Endodermal cell (in vitro differentiated cells): Measurements from ENCODE around the gene HMCES. TPM values are rescaled to one million over a fixed set of nuclear protein-coding genes. Genes with fewer than 3 reads are reported as not detected.

ENCODE experiments used
- DNase-seq: peaks from one replicate; pipeline ENCODE4 v3.0.0-alpha.2; 2017
- H3K27ac ChIP-seq: 2 replicates; pipeline ENCODE4 v1.5.1; 2013; ENCODE audit warnings: mild to moderate bottlenecking, low read depth, low read length, moderate library complexity
- H3K27me3 ChIP-seq: 2 replicates; pipeline ENCODE4 v1.6.1; 2013; ENCODE audit warnings: mild to moderate bottlenecking, low read length, moderate library complexity; ENCODE audit not compliant: insufficient read depth, control insufficient read depth, poor library complexity, severe bottlenecking
- H3K36me3 ChIP-seq: 2 replicates; pipeline ENCODE4 v1.7.0; 2013; ENCODE audit warnings: mild to moderate bottlenecking, low read length, moderate library complexity; ENCODE audit not compliant: control insufficient read depth, insufficient read depth
- H3K4me1 ChIP-seq: one replicate; pipeline ENCODE4 v1.7.0; 2013; ENCODE audit warnings: low read length; ENCODE audit not compliant: control insufficient read depth, insufficient read depth
- H3K4me3 ChIP-seq: 2 replicates; pipeline ENCODE4 v1.5.1; 2013; ENCODE audit warnings: mild to moderate bottlenecking, low read length, moderate library complexity
- H3K9ac ChIP-seq: 2 replicates; pipeline ENCODE4 v1.6.1; 2013; ENCODE audit warnings: mild to moderate bottlenecking, low read length, moderate library complexity; ENCODE audit not compliant: poor library complexity, severe bottlenecking; ENCODE audit errors: extremely low read depth
- H3K9me3 ChIP-seq: 2 replicates; pipeline ENCODE4 v1.6.1; 2013; ENCODE audit warnings: mild to moderate bottlenecking, low read length, moderate library complexity; ENCODE audit not compliant: control insufficient read depth
- H3K27ac Mint-ChIP-seq: 2 replicates; pipeline ENCODE4 v1.8.0; 2020; ENCODE audit warnings: mixed read lengths
- H3K27me3 Mint-ChIP-seq: 2 replicates; pipeline ENCODE4 v1.8.0; 2021; ENCODE audit warnings: mild to moderate bottlenecking, mixed read lengths; ENCODE audit not compliant: insufficient read depth
- H3K36me3 Mint-ChIP-seq: 2 replicates; pipeline ENCODE4 v1.8.0; 2020; ENCODE audit warnings: low read depth, mixed read lengths
- H3K4me1 Mint-ChIP-seq: 2 replicates; pipeline ENCODE4 v1.8.0; 2020; ENCODE audit warnings: mixed read lengths
- H3K4me3 Mint-ChIP-seq: 2 replicates; pipeline ENCODE4 v1.8.0; 2020; ENCODE audit warnings: mild to moderate bottlenecking, moderate library complexity, mixed read lengths
- H3K9me3 Mint-ChIP-seq: 2 replicates; pipeline ENCODE4 v1.8.0; 2020; ENCODE audit warnings: mild to moderate bottlenecking, mixed read lengths
- CTCF ChIP-seq: fragments of 200-600 bp; sonication (generic); conservative IDR thresholded peaks from 2 replicates; pipeline ENCODE4 v1.5.0; 2021; ENCODE audit warnings: antibody characterized with exemption, mild to moderate bottlenecking
- WGBS, 2 experiments: methylation state at CpG; one replicate each; pipeline versions ENCODE4 v1.1.5 to v1.1.7; 2013; ENCODE audit warnings: missing lambda C conversion rate in 2 of 2, mixed read lengths in 1 of 2; ENCODE audit not compliant: insufficient coverage in 1 of 2, insufficient read length in 1 of 2; 5-methylcytosine and 5-hydroxymethylcytosine counted together
- total RNA-seq, 2 donors: library from RNA; stranded (reverse); fragmentation: NEBNext Ultra II Directional in 1 of 2; extraction: Animal tissue kit (Norgen Biotek cat#: 25700) in 1 of 2; gene quantifications; 2 replicates in 1 of 2; 3 replicates in 1 of 2; pipeline ENCODE4 v1.2.1, GENCODE V29; 2021

The HMCES gene
- total RNA-seq, 2 donors from 2014 or later = 42.9 to 46.9 TPM

- Mint-ChIP-seq H3K4me1 (peaks cover 18% of the 10 kb centered on the region), H3K27ac (no peak overlapping the region), H3K9me3 (no peaks in the 10 kb centered on the region), H3K27me3 (no peaks in the 10 kb centered on the region), H3K4me3 (no peak overlapping the region), H3K36me3 (no peaks in the 10 kb centered on the region)
- no peak for TF ChIP-seq CTCF
- Histone ChIP-seq H3K36me3 (no peaks in the 10 kb centered on the region), H3K4me3 (no peak overlapping the region), H3K9me3 (no peaks in the 10 kb centered on the region), H3K27ac (no peak overlapping the region), H3K9ac (no peak overlapping the region), H3K27me3 (no peaks in the 10 kb centered on the region), H3K4me1 (no peaks in the 10 kb centered on the region)
- no peak for DNase-seq
- 92 to 95% methylated on average over 4 to 6 of the region's 7 CpGs for WGBS, 2 experiments
Observed at GRCh38 chr3:129230311-129231019, 48.2 kb upstream of the HMCES start.

- DNase-seq = no peak
- H3K4me3 ChIP-seq = no peak overlapping the region
- no peaks in the 10 kb centered on the region for H3K9me3 ChIP-seq
- WGBS, 2 experiments = 90 to 94% methylated on average over 9 to 10 of the region's 10 CpGs
- H3K27me3 ChIP-seq = no peaks in the 10 kb centered on the region
- H3K4me1 ChIP-seq = no peaks in the 10 kb centered on the region
- H3K36me3 ChIP-seq = no peaks in the 10 kb centered on the region
- H3K9ac ChIP-seq = no peak overlapping the region
- H3K36me3 Mint-ChIP-seq = no peaks in the 10 kb centered on the region
- no peak overlapping the region for H3K27ac ChIP-seq
- H3K4me3 Mint-ChIP-seq = no peak overlapping the region
- peaks cover 18% of the 10 kb centered on the region for H3K4me1 Mint-ChIP-seq
- H3K27me3 Mint-ChIP-seq = no peaks in the 10 kb centered on the region
- no peak for TF ChIP-seq CTCF
- no peaks in the 10 kb centered on the region for H3K9me3 Mint-ChIP-seq
- no peak overlapping the region for H3K27ac Mint-ChIP-seq
Observed at GRCh38 chr3:129231331-129232119, 47.1 kb upstream of the HMCES start.

- Histone ChIP-seq H3K9ac (no peak overlapping the region), H3K4me1 (no peaks in the 10 kb centered on the region), H3K4me3 (no peak overlapping the region), H3K9me3 (no peaks in the 10 kb centered on the region), H3K36me3 (no peaks in the 10 kb centered on the region), H3K27ac (no peak overlapping the region), H3K27me3 (no peaks in the 10 kb centered on the region)
- no peak overlapping the region for H3K4me3 Mint-ChIP-seq
- no peaks in the 10 kb centered on the region for H3K9me3 Mint-ChIP-seq
- no peak overlapping the region for H3K27ac Mint-ChIP-seq
- WGBS, 2 experiments = 75 to 86% methylated on average over 3 to 4 of the region's 4 CpGs
- no peaks in the 10 kb centered on the region for H3K27me3 Mint-ChIP-seq
- TF ChIP-seq CTCF = no peak
- H3K36me3 Mint-ChIP-seq = no peaks in the 10 kb centered on the region
- peaks cover 11% of the 10 kb centered on the region for H3K4me1 Mint-ChIP-seq
- DNase-seq = no peak
Observed at GRCh38 chr3:129233538-129233937, 45.1 kb upstream of the HMCES start.
